Measurements from ENCODE around the gene RFXAP.

The RFXAP gene, protein sequence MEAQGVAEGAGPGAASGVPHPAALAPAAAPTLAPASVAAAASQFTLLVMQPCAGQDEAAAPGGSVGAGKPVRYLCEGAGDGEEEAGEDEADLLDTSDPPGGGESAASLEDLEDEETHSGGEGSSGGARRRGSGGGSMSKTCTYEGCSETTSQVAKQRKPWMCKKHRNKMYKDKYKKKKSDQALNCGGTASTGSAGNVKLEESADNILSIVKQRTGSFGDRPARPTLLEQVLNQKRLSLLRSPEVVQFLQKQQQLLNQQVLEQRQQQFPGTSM

DNA sequence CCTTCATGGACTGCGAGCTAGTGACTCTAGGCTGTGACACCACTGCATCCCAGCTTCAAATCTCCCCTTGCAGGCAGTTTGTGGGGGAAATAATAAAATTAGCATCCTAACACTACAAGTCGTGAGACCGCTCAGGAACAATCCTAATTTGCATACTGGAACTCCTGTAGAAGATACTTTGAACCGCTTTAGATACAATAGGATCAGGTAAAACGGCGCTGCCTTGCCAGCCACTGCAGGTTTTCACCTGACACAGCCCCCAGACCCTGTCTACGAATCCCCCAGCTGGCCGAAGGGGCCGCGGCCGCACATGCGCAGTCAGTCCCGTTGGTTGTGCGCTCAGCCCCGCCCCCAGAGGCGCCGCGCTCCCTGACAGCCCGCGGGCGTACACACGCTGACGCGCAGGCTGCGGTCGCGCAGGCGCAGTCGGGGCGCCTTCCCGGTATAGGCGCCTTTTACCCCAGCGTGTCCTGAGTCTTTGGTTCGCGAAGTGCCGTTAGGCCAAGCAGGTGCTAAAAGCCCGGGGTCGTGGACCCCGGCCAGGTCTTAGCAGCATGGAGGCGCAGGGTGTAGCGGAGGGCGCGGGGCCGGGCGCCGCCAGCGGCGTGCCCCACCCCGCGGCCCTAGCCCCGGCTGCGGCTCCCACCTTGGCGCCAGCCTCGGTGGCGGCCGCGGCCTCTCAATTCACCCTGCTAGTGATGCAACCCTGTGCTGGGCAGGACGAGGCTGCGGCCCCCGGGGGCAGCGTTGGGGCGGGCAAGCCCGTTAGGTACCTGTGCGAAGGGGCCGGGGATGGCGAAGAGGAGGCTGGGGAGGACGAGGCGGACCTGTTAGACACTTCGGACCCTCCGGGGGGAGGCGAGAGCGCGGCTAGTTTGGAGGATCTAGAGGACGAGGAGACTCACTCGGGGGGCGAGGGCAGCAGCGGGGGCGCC, at the start of gene RFXAP:
TSS of gene RFXAP (plus strand) at position 419 of the 935 bp plus-strand sequence. CDS start at position 555, 136 bp downstream.
- peak within 1 kb of the TSS; percentile 89 for H3K4me3 ChIP-seq (ENCODE audit: low read length)
- H3K27ac ChIP-seq (ENCODE audit: low read depth, low read length), result peak within 1 kb of the TSS; percentile 57
- peaks cover 50% of the 10 kb centered on the region for H3K79me2 ChIP-seq (ENCODE audit: control insufficient read depth, low read length)
- peaks cover 13% of the 10 kb centered on the region; the same call in 1 of the 2 replicates for H4K20me1 ChIP-seq (ENCODE audit: control insufficient read depth, insufficient read depth, low read depth, low read length)
- H3K9me2 ChIP-seq (replicated peaks; ENCODE audit: control insufficient read depth, low read length), result no peaks in the 10 kb centered on the region
- TF ChIP-seq, protein P1, sequence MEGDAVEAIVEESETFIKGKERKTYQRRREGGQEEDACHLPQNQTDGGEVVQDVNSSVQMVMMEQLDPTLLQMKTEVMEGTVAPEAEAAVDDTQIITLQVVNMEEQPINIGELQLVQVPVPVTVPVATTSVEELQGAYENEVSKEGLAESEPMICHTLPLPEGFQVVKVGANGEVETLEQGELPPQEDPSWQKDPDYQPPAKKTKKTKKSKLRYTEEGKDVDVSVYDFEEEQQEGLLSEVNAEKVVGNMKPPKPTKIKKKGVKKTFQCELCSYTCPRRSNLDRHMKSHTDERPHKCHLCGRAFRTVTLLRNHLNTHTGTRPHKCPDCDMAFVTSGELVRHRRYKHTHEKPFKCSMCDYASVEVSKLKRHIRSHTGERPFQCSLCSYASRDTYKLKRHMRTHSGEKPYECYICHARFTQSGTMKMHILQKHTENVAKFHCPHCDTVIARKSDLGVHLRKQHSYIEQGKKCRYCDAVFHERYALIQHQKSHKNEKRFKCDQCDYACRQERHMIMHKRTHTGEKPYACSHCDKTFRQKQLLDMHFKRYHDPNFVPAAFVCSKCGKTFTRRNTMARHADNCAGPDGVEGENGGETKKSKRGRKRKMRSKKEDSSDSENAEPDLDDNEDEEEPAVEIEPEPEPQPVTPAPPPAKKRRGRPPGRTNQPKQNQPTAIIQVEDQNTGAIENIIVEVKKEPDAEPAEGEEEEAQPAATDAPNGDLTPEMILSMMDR (IDR thresholded peaks at IDR 0.05; ENCODE audit: low read depth, low read length, poor library complexity, severe bottlenecking), result no peak
- TF ChIP-seq EZH2phosphoT487 (IDR thresholded peaks at IDR 0.05; ENCODE audit: borderline replicate concordance, low read length), result no peak
- no peaks in the 10 kb centered on the region for H3K27me3 ChIP-seq (ENCODE audit: control insufficient read depth, low read length)
- H3K36me3 ChIP-seq (ENCODE audit: control insufficient read depth, low read length), result peaks cover 25% of the 10 kb centered on the region
- peaks cover 38% of the 10 kb centered on the region for H3K4me1 ChIP-seq (ENCODE audit: control insufficient read depth, low read length)
- H3K4me2 ChIP-seq (ENCODE audit: low read length), result peak within 1 kb of the TSS; percentile 97
- H3K9me3 ChIP-seq (ENCODE audit: control insufficient read depth, insufficient read depth, low read length), result no peaks in the 10 kb centered on the region
- H3F3A ChIP-seq (ENCODE audit: control insufficient read depth, insufficient read depth), result 0 out of 2 replicates have a peak, but pooled peaks cover 2% of the 10 kb centered on the region

DNA sequence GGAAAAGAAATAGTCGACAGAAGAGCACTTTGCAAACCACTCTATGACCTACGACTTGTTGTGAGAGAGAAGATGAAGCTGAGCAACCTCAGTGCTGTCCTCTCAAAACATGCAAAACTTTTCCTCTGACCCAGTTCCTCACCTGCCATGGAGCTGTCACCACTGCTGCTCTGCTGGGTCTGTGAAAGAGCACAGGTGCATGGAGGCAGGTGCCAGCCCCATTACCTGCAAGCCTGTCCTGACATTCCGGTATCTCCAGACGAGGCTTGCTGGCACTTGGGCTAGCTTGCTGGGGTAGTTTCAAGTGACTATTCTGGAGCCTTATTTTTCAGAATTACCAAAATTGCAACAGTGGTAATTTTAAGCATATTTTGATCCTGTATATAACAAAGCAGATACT, 49.5 kb upstream of the RFXAP start:
- TF ChIP-seq EZH2phosphoT487 (IDR thresholded peaks at IDR 0.05; ENCODE audit: borderline replicate concordance, low read length), result no peak
- TF ChIP-seq, protein P1 (IDR thresholded peaks at IDR 0.05; ENCODE audit: low read depth, low read length, poor library complexity, severe bottlenecking), result no peak
- Histone ChIP-seq H3K27ac (ENCODE audit: low read depth, low read length) (no peak overlapping the region), H3K27me3 (ENCODE audit: control insufficient read depth, low read length) (peaks cover 7% of the 10 kb centered on the region; the same call in 1 of the 2 replicates), H3K9me3 (ENCODE audit: control insufficient read depth, insufficient read depth, low read length) (no peaks in the 10 kb centered on the region), H3K4me2 (ENCODE audit: low read length) (no peak overlapping the region), H4K20me1 (ENCODE audit: control insufficient read depth, insufficient read depth, low read depth, low read length) (no peaks in the 10 kb centered on the region), H3K79me2 (ENCODE audit: control insufficient read depth, low read length) (no peaks in the 10 kb centered on the region), H3K36me3 (ENCODE audit: control insufficient read depth, low read length) (no peaks in the 10 kb centered on the region), H3K4me1 (ENCODE audit: control insufficient read depth, low read length) (peaks cover 10% of the 10 kb centered on the region), H3K4me3 (ENCODE audit: low read length) (no peak overlapping the region), H3K9me2 (replicated peaks; ENCODE audit: control insufficient read depth, low read length) (no peaks in the 10 kb centered on the region), H3F3A (ENCODE audit: control insufficient read depth, insufficient read depth) (no peaks in the 10 kb centered on the region)

DNA sequence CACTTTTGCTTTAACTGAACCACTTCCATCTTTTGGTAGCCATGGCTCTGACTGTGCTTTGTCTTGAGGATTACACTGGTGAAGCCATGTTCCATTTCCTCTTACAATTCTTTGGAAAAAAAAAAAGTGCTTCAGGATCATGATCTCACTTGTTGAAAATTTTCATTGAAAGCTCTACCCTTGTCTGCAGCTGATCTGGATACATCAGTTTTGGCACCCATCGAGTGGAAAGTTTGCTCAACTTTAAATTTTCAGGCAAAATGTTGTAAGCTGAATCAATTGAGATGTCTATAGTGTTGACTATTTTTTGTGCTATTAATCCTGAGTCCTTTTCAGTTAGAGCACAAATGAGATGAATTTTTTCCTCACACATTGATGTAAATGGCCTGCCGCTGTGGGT, 48.3 kb upstream of the RFXAP start:
- Histone ChIP-seq H3K9me2 (replicated peaks; ENCODE audit: control insufficient read depth, low read length) (no peaks in the 10 kb centered on the region), H3K27me3 (ENCODE audit: control insufficient read depth, low read length) (peaks cover 7% of the 10 kb centered on the region; the same call in 1 of the 2 replicates), H3K4me1 (ENCODE audit: control insufficient read depth, low read length) (peaks cover 10% of the 10 kb centered on the region), H3K36me3 (ENCODE audit: control insufficient read depth, low read length) (no peaks in the 10 kb centered on the region), H3F3A (ENCODE audit: control insufficient read depth, insufficient read depth) (no peaks in the 10 kb centered on the region), H3K4me3 (ENCODE audit: low read length) (no peak overlapping the region), H4K20me1 (ENCODE audit: control insufficient read depth, insufficient read depth, low read depth, low read length) (no peaks in the 10 kb centered on the region), H3K9me3 (ENCODE audit: control insufficient read depth, insufficient read depth, low read length) (no peaks in the 10 kb centered on the region), H3K27ac (ENCODE audit: low read depth, low read length) (no peak overlapping the region), H3K4me2 (ENCODE audit: low read length) (no peak overlapping the region), H3K79me2 (ENCODE audit: control insufficient read depth, low read length) (no peaks in the 10 kb centered on the region)
- TF ChIP-seq, protein P1 (IDR thresholded peaks at IDR 0.05; ENCODE audit: low read depth, low read length, poor library complexity, severe bottlenecking), result no peak
- no peak for TF ChIP-seq EZH2phosphoT487 (IDR thresholded peaks at IDR 0.05; ENCODE audit: borderline replicate concordance, low read length)
